ENCODE data around the gene BABAM2.

- TF ChIP-seq CTCF (conservative IDR thresholded peaks at IDR 0.05) (no peak), EZH2 (IDR thresholded peaks at IDR 0.05; ENCODE audit: low read depth) (no peak)
Measured at GRCh38 chr2:28062867-28063266, 172.3 kb downstream of the BABAM2 start.
